H9 (cell line): ENCODE data around the gene RTTN. TPM values are rescaled to one million over a fixed set of nuclear protein-coding genes. Genes with fewer than 3 reads are reported as not detected.

Source experiments
- DNase-seq: peaks from one replicate; pipeline ENCODE4 v3.0.0-alpha.2; 2017
- H2AFZ ChIP-seq: one replicate; pipeline ENCODE4 v1.6.1; 2013; ENCODE audit warnings: mild to moderate bottlenecking, low read length, control low read depth, moderate library complexity
- H2AK5ac ChIP-seq: 2 replicates; pipeline ENCODE4 v1.6.1; 2013; ENCODE audit warnings: low read length, control low read depth, mixed read lengths; ENCODE audit not compliant: insufficient read length
- H2BK120ac ChIP-seq: one replicate; pipeline ENCODE4 v1.6.1; 2013; ENCODE audit warnings: low read depth, mild to moderate bottlenecking, low read length, control low read depth, inconsistent platforms; ENCODE audit not compliant: poor library complexity, severe bottlenecking
- H2BK12ac ChIP-seq: 2 replicates; pipeline ENCODE4 v1.6.1; 2013; ENCODE audit warnings: low read length, control low read depth, mixed read lengths, low read depth; ENCODE audit not compliant: insufficient read length
- H2BK15ac ChIP-seq: 2 replicates; pipeline ENCODE4 v1.6.1; 2013; ENCODE audit warnings: low read depth, low read length, control low read depth
- H2BK20ac ChIP-seq: one replicate; pipeline ENCODE4 v1.6.1; 2013; ENCODE audit warnings: low read depth, mild to moderate bottlenecking, low read length, control low read depth, inconsistent platforms; ENCODE audit not compliant: poor library complexity, severe bottlenecking
- H2BK5ac ChIP-seq: 2 replicates; pipeline ENCODE4 v1.6.1; 2013; ENCODE audit warnings: low read length, control low read depth, mixed read lengths; ENCODE audit not compliant: insufficient read length
- H3K14ac ChIP-seq: 2 replicates; pipeline ENCODE4 v1.6.1; 2013; ENCODE audit warnings: low read length, control low read depth; ENCODE audit not compliant: insufficient read depth
- H3K18ac ChIP-seq: 2 replicates; pipeline ENCODE4 v1.6.1; 2013; ENCODE audit warnings: low read depth, mild to moderate bottlenecking, mixed read lengths, low read length, control low read depth; ENCODE audit not compliant: insufficient read length
- H3K23ac ChIP-seq: 2 replicates; pipeline ENCODE4 v1.6.1; 2013; ENCODE audit warnings: low read length, control low read depth, mixed read lengths, low read depth; ENCODE audit not compliant: insufficient read length
- H3K23me2 ChIP-seq: 2 replicates; pipeline ENCODE4 v1.6.1; 2013; ENCODE audit warnings: low read depth, mild to moderate bottlenecking, mixed read lengths, low read length, control low read depth; ENCODE audit not compliant: insufficient read length, poor library complexity, severe bottlenecking
- H3K27ac ChIP-seq: 2 replicates; pipeline ENCODE4 v1.5.1; 2013; ENCODE audit warnings: low read length, control low read depth, mixed read lengths, low read depth; ENCODE audit not compliant: insufficient read length
- H3K27me3 ChIP-seq: 2 replicates; pipeline ENCODE4 v1.6.1; 2013; ENCODE audit warnings: low read length, control low read depth, inconsistent platforms; ENCODE audit not compliant: insufficient read depth
- H3K4ac ChIP-seq: 2 replicates; pipeline ENCODE4 v1.6.1; 2013; ENCODE audit warnings: low read depth, mild to moderate bottlenecking, control low read depth, inconsistent platforms, low read length, moderate library complexity
- H3K4me1 ChIP-seq: 2 replicates; pipeline ENCODE4 v1.6.1; 2013; ENCODE audit warnings: low read length, control low read depth, inconsistent platforms; ENCODE audit not compliant: insufficient read depth
- H3K4me2 ChIP-seq: 2 replicates; pipeline ENCODE4 v1.6.1; 2013; ENCODE audit warnings: low read length, control low read depth, mixed read lengths; ENCODE audit not compliant: insufficient read length, insufficient read depth
- H3K56ac ChIP-seq: 2 replicates; pipeline ENCODE4 v1.6.1; 2013; ENCODE audit warnings: low read depth, mild to moderate bottlenecking, mixed read lengths, low read length, control low read depth; ENCODE audit not compliant: insufficient read length
- H3K79me1 ChIP-seq: 2 replicates; pipeline ENCODE4 v1.6.1; 2013; ENCODE audit warnings: low read depth, mild to moderate bottlenecking, moderate library complexity, low read length, control low read depth, inconsistent platforms; ENCODE audit not compliant: insufficient read depth, poor library complexity, severe bottlenecking
- H3K79me2 ChIP-seq: 2 replicates; pipeline ENCODE4 v1.6.1; 2013; ENCODE audit warnings: low read length, control low read depth, inconsistent platforms; ENCODE audit not compliant: insufficient read depth
- H3K9ac ChIP-seq: 2 replicates; pipeline ENCODE4 v1.6.1; 2013; ENCODE audit warnings: low read length, control low read depth, mixed read lengths; ENCODE audit not compliant: insufficient read length; ENCODE audit errors: extremely low read depth
- H3K9me3 ChIP-seq: one replicate; pipeline ENCODE4 v1.6.1; 2013; ENCODE audit warnings: low read depth, low read length, inconsistent platforms; ENCODE audit not compliant: control insufficient read depth
- H3T11ph ChIP-seq: one replicate; pipeline ENCODE4 v1.6.1; 2013; ENCODE audit warnings: mild to moderate bottlenecking, low read length, control low read depth, inconsistent platforms
- H4K20me1 ChIP-seq: one replicate; pipeline ENCODE4 v1.6.1; 2013; ENCODE audit not compliant: control insufficient read depth, insufficient read length, insufficient read depth
- H4K5ac ChIP-seq: 2 replicates; pipeline ENCODE4 v1.6.1; 2013; ENCODE audit warnings: low read depth, mild to moderate bottlenecking, mixed read lengths, low read length, control low read depth; ENCODE audit not compliant: insufficient read length
- H4K8ac ChIP-seq: replicated peaks from 2 replicates; pipeline ENCODE4 v1.6.1; 2013; ENCODE audit warnings: low read length, control low read depth, mixed read lengths, low read depth; ENCODE audit not compliant: insufficient read length
- H4K91ac ChIP-seq: 2 replicates; pipeline ENCODE4 v1.6.1; 2013; ENCODE audit warnings: low read depth, mild to moderate bottlenecking, moderate library complexity, mixed read lengths, low read length, control low read depth; ENCODE audit not compliant: insufficient read length
- H3K27ac Mint-ChIP-seq, 3 experiments: 2 replicates in 2 of 3; 3 replicates in 1 of 3; pipeline ENCODE4 v1.8.0; 2020 to 2021; ENCODE audit warnings: mixed read lengths in 3 of 3, mild to moderate bottlenecking in 1 of 3, moderate library complexity in 1 of 3
- H3K27me3 Mint-ChIP-seq: 2 replicates; pipeline ENCODE4 v1.8.0; 2021; ENCODE audit warnings: low read depth, mild to moderate bottlenecking, moderate library complexity, mixed read lengths
- H3K36me3 Mint-ChIP-seq, 3 experiments: 2 replicates in 2 of 3; 3 replicates in 1 of 3; pipeline ENCODE4 v1.8.0; 2020 to 2021; ENCODE audit warnings: low read depth in 3 of 3, mixed read lengths in 3 of 3; ENCODE audit not compliant: insufficient read depth in 1 of 3
- H3K4me1 Mint-ChIP-seq, 2 experiments: 2 replicates each; pipeline ENCODE4 v1.8.0; 2020; ENCODE audit warnings: mixed read lengths in 2 of 2
- H3K4me3 Mint-ChIP-seq, 2 experiments: 2 replicates in 1 of 2; 3 replicates in 1 of 2; pipeline ENCODE4 v1.8.0; 2020 to 2021; ENCODE audit warnings: mild to moderate bottlenecking in 2 of 2, mixed read lengths in 2 of 2, moderate library complexity in 1 of 2
- H3K9me3 Mint-ChIP-seq, 2 experiments: 2 replicates in 1 of 2; 3 replicates in 1 of 2; pipeline ENCODE4 v1.8.0; 2020; ENCODE audit warnings: mild to moderate bottlenecking in 2 of 2, mixed read lengths in 2 of 2, moderate library complexity in 1 of 2
- WGBS: extraction: QIAGEN DNeasy Blood & Tissue Kit; methylation state at CpG from one replicate; pipeline ENCODE4 v1.1.7; 2013; ENCODE audit warnings: missing lambda C conversion rate, low lambda C conversion rate, mixed read lengths; ENCODE audit not compliant: insufficient read length; ENCODE audit errors: extremely low coverage; 5-methylcytosine and 5-hydroxymethylcytosine counted together
- long read RNA-seq: library from polyadenylated mRNA; unstranded; transcript quantifications from one replicate; pipeline ENCODE4 v2.0.0, GENCODE V29; 2020
- total RNA-seq: library from RNA; stranded (reverse); gene quantifications from 2 replicates; pipeline ENCODE4 v1.2.1, GENCODE V29; 2021
- TF ChIP-seq, protein P1 (sequence below): fragments of 200-600 bp; sonication (generic); conservative IDR thresholded peaks from 3 replicates; pipeline ENCODE4 v1.8.0; 2021; ENCODE audit warnings: antibody characterized with exemption, mild to moderate bottlenecking

The RTTN gene, protein sequence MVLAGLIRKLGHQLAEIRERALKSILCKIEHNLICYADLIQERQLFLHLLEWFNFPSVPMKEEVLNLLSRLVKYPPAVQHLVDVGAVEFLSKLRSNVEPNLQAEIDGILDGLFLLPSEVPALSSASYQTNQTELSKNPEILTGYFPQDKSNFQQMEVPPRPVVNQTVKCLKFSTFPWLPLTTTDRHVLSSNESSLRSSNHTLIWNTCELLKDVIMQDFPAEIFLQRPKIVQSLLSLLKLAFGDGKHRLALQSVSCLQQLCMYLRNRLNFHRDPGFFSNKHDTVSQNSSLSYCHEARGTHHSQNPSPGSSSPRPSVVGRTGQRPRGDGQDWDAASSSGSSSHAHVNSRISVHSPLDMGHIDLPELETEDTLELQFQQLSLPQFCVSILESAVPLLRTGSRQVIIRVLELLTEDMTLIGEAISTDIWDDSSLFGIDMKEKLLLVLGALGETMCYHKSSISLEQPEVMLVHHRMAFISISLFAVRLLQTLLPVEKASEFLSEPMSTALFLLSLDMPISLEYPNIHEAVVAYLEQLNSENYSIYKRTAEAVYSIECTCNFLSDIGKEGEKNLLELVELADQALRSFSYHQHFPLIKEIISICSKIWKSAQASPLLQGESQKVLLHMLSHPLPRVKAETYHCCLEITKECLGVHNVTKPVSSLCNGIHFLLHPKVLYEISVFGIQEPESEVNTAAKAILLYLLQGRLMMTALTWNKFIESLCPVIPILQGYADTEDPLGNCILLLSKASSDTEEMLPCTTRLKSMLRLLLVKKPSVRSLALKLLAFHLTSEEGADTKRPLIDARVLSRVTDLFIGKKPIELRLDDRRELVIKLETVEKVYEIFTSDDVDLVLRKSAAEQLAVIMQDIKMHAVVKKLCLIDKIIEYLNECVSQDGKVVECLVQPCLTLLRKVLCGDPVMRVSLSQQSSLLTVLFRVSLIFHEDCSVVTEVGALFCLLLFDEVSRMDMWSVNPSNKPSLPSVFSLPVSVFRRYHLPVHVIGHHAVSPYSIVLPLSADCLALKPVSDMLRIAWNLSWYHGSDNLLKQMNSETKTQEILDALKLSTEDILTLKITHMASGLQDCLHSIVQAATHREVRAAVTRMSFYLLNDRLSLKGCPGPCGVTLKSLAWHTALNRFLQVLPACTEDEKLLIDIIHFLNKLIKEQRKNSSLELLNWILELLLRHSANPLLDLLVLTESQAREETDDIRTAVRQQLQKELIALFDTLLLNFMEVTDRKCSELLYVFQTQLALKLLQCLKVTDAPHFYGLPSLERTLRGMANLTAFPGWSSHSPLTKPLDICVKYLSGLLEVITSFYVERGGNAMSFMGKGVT (N-terminal part only)
- 15.1 and 17.6 TPM in 2 replicates for total RNA-seq
- long read RNA-seq, partial matches to known transcripts = 13 of 22 reads
- long read RNA-seq, other reads (novel, unspliced or antisense) = 9 of 22 reads

DNA sequence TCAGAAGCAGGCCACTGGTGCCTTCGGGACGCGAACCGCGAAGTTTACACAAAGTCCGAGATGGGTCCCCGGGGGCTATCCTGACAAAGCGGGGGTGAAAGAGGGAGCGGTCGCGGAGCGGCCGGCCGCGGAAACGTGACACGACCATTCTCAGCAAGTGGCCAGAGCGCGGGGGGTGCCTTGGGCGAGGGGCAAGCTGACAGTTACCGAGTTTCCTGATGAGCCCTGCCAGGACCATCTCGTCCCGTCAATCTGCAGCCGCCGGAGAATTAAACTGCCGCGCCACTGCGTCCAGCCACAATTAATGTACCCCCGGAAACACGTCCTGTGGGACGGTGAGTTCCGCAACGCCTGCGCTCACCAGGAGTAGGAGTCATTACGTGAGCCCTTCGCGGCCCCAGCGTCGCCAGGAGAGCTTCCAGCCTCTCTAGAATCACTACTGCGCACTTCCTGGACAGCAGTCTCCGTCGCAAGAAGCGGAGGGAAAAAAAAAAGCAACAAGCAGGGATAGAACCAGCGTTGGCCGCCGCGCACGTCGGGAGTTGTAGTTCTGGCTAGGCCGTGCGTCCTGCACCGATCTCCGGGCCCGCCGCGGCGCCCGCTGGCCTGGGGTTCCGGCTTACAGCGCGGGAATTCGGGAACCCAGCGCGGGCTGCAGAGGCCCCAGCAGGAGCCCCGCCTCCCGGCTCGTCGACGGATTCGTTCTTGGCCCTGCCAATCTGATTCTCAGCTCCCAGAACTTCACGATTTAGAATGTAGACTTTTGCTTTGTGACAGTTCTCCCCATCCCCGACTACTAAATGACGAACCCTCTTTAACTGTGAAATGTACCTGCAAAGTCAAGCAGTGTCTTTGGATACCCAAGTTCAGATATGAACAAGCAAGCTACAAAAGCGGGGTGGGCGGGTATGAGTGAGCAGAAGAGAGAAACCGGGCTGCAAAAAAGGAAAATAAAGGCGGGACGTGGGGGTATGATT lies at the start of gene RTTN:
RTTN (minus strand) TSS at position 267 of the 977 bp plus-strand sequence; CDS start at position 238, 29 bp downstream.
- H2BK20ac ChIP-seq = no peak within 1 kb of the TSS
- peak within 1 kb of the TSS; percentile 81 for H3K9ac ChIP-seq
- H4K91ac ChIP-seq = no peak within 1 kb of the TSS
- no peak within 1 kb of the TSS for H3T11ph ChIP-seq
- TF ChIP-seq, protein P1, sequence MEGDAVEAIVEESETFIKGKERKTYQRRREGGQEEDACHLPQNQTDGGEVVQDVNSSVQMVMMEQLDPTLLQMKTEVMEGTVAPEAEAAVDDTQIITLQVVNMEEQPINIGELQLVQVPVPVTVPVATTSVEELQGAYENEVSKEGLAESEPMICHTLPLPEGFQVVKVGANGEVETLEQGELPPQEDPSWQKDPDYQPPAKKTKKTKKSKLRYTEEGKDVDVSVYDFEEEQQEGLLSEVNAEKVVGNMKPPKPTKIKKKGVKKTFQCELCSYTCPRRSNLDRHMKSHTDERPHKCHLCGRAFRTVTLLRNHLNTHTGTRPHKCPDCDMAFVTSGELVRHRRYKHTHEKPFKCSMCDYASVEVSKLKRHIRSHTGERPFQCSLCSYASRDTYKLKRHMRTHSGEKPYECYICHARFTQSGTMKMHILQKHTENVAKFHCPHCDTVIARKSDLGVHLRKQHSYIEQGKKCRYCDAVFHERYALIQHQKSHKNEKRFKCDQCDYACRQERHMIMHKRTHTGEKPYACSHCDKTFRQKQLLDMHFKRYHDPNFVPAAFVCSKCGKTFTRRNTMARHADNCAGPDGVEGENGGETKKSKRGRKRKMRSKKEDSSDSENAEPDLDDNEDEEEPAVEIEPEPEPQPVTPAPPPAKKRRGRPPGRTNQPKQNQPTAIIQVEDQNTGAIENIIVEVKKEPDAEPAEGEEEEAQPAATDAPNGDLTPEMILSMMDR = no peak
- H3K36me3 Mint-ChIP-seq = peaks cover 4 to 17% (median 13%) of the 10 kb centered on the region in 3 experiments; a peak in 6 of 7 replicates
- H3K4ac ChIP-seq = no peak within 1 kb of the TSS
- H4K20me1 ChIP-seq = no peaks in the 10 kb centered on the region
- H3K23ac ChIP-seq = no peak within 1 kb of the TSS
- H2BK12ac ChIP-seq = peak within 1 kb of the TSS; percentile 85
- H3K27ac Mint-ChIP-seq = peak within 1 kb of the TSS; percentile 100
- H3K23me2 ChIP-seq = peaks cover 11% of the 10 kb centered on the region
- peak within 1 kb of the TSS; percentile 86 to 99 for H3K4me3 Mint-ChIP-seq
- WGBS = no CpG with 5 or more reads among the region's 78 CpGs
- H4K5ac ChIP-seq = no peak within 1 kb of the TSS
- no peak within 1 kb of the TSS for H2AK5ac ChIP-seq
- H3K79me1 ChIP-seq = no peaks in the 10 kb centered on the region
- peak within 1 kb of the TSS; percentile 81 for H2BK5ac ChIP-seq
- no peaks in the 10 kb centered on the region for H3K9me3 Mint-ChIP-seq
- DNase-seq = peak; percentile 94
- no peaks in the 10 kb centered on the region; the same call in 1 of the 2 replicates for H3K79me2 ChIP-seq
- no peaks in the 10 kb centered on the region for H3K9me3 ChIP-seq
- no peak within 1 kb of the TSS for H2BK120ac ChIP-seq
- H3K4me1 Mint-ChIP-seq = peaks cover 8 to 17% of the 10 kb centered on the region in 2 experiments
- no peaks in the 10 kb centered on the region; the same call in none of the 2 replicates for H3K27me3 Mint-ChIP-seq
- H4K8ac ChIP-seq = peak within 1 kb of the TSS; percentile 39
- H3K27me3 ChIP-seq = no peaks in the 10 kb centered on the region
- H3K14ac ChIP-seq = peak within 1 kb of the TSS; percentile 98
- peak within 1 kb of the TSS; percentile 100 for H2AFZ ChIP-seq
- H3K18ac ChIP-seq = peak within 1 kb of the TSS; percentile 97
- no peak within 1 kb of the TSS for H2BK15ac ChIP-seq
- H3K56ac ChIP-seq = no peak within 1 kb of the TSS
- no peaks in the 10 kb centered on the region for H3K4me1 ChIP-seq
- H3K27ac ChIP-seq = peak within 1 kb of the TSS; percentile 85
- H3K4me2 ChIP-seq = peak within 1 kb of the TSS; percentile 93
